K562 (cell line): ENCODE measurements around the gene PLIN5. TPM values are rescaled to one million over a fixed set of nuclear protein-coding genes. Genes with fewer than 3 reads are reported as not detected.

Experiments used
- ATAC-seq: fragments of 200-7000 bp; cut with Tn5 transposase; 3 replicates; pipeline ENCODE4 v1.9.1; 2020; ENCODE audit warnings: moderate library complexity
- BruUV-seq: library from RNA; stranded (reverse); fragments of 400-500 nt; replicated peaks from 2 replicates; lab custom pipeline; 2021; lab: Mats Ljungman, UMichigan
- CTCF ChIA-PET: fragments of 300-600 bp; formaldehyde crosslinking; extraction: SDS; loops from one replicate; lab custom pipeline; 2021; ENCODE audit warnings: low intra/inter-chr PET ratio; lab: Yijun Ruan, JAX
- POLR2A ChIA-PET: fragments of 300-600, 350-650 bp; sonication (Branson Sonifier 250); formaldehyde crosslinking; extraction: SDS; loops from one replicate; lab custom pipeline; 2021; ENCODE audit warnings: antibody characterized with exemption, inconsistent platforms; lab: Yijun Ruan, JAX
- DNase-seq, 4 experiments: peaks; one replicate each; pipeline versions ENCODE4 v3.0.0 to v3.0.0-alpha.2; 2011 to 2018; ENCODE audit warnings: low spot score in 3 of 4, mixed read lengths in 3 of 4; ENCODE audit errors: extremely low read depth in 1 of 4
- FAIRE-seq: peaks from 2 replicates; lab custom pipeline; 2011; peaks lifted over from hg19 to GRCh38; lab: Jason Lieb, UNC
- H2AFZ ChIP-seq: 2 replicates; pipeline ENCODE4 v1.6.0; 2011; ENCODE audit warnings: low read depth, low read length, control low read depth, inconsistent platforms
- H3K27ac ChIP-seq: fragments of 200-600 bp; 3 replicates; pipeline ENCODE4 v1.8.0; 2011; ENCODE audit warnings: low read depth, mild to moderate bottlenecking, control low read depth, inconsistent platforms, low read length, moderate library complexity, mixed read lengths; ENCODE audit errors: extremely low read depth
- H3K27me3 ChIP-seq, 2 experiments: fragments of 300-600 bp in 1 of 2; 2 replicates in 1 of 2; 3 replicates in 1 of 2; pipeline versions ENCODE4 v1.6.0 to v1.8.0; 2011; ENCODE audit warnings: inconsistent platforms in 2 of 2, low read length in 2 of 2, mild to moderate bottlenecking in 1 of 2, mixed read lengths in 1 of 2, moderate library complexity in 1 of 2; ENCODE audit not compliant: control insufficient read depth in 2 of 2, insufficient read depth in 2 of 2
- H3K36me3 ChIP-seq: fragments of 300-600 bp; 3 replicates; pipeline ENCODE4 v1.8.0; 2011; ENCODE audit warnings: mild to moderate bottlenecking, low read length, inconsistent platforms; ENCODE audit not compliant: control insufficient read depth, insufficient read depth
- H3K4me1 ChIP-seq, 2 experiments: fragments of 200-600 bp in 1 of 2; replicated peaks in 1 of 2; 2 replicates in 1 of 2; 3 replicates in 1 of 2; pipeline versions ENCODE4 v1.5.1 to v1.8.0; 2011; ENCODE audit warnings: inconsistent platforms in 2 of 2, low read length in 2 of 2, mild to moderate bottlenecking in 1 of 2, mixed read lengths in 1 of 2, moderate library complexity in 1 of 2; ENCODE audit not compliant: control insufficient read depth in 2 of 2, insufficient read depth in 2 of 2
- H3K4me2 ChIP-seq: 2 replicates; pipeline ENCODE4 v1.6.1; 2011; ENCODE audit warnings: low read length, control low read depth, inconsistent platforms, mixed read lengths; ENCODE audit not compliant: insufficient read depth
- H3K4me3 ChIP-seq: fragments of 200-600 bp; sonication (generic), shearing (Covaris generic); 2 replicates; pipeline ENCODE4 v1.5.1; 2016; ENCODE audit warnings: control low read depth, inconsistent platforms
- H3K79me2 ChIP-seq: fragments of 200-600 bp; 3 replicates; pipeline ENCODE4 v1.8.0; 2011; ENCODE audit warnings: low read length, inconsistent platforms; ENCODE audit not compliant: control insufficient read depth, insufficient read depth
- H3K9ac ChIP-seq, 2 experiments: 2 replicates each; pipeline versions ENCODE4 v1.6.0 to v1.6.1; 2011; ENCODE audit warnings: low read depth in 2 of 2, low read length in 2 of 2, control low read depth in 1 of 2, inconsistent platforms in 1 of 2, mild to moderate bottlenecking in 1 of 2, mixed read lengths in 1 of 2; ENCODE audit not compliant: insufficient read depth in 1 of 2
- H3K9me1 ChIP-seq: one replicate; pipeline ENCODE4 v1.6.0; 2011; ENCODE audit warnings: inconsistent platforms, mild to moderate bottlenecking, low read length, moderate library complexity; ENCODE audit not compliant: control insufficient read depth, insufficient read depth
- H3K9me3 ChIP-seq: replicated peaks from 2 replicates; pipeline ENCODE4 v1.5.1; 2011; ENCODE audit warnings: low read depth, low read length, inconsistent platforms; ENCODE audit not compliant: control insufficient read depth, insufficient read depth
- H4K20me1 ChIP-seq: replicated peaks from 2 replicates; pipeline ENCODE4 v1.6.1; 2011; ENCODE audit warnings: low read length, inconsistent platforms, mixed read lengths; ENCODE audit not compliant: control insufficient read depth, insufficient read depth
- ADNP ChIP-seq: fragments of 200-800 bp; sonication (Bioruptor generic); IDR thresholded peaks from 2 replicates; pipeline ENCODE4 v1.6.1; 2016; ENCODE audit warnings: missing genetic modification characterization, missing compliant biosample characterization
- CBX3 ChIP-seq, 2 experiments: IDR thresholded peaks; 1 replicate in 1 of 2; 2 replicates in 1 of 2; pipeline ENCODE4 v1.6.1; 2012; ENCODE audit warnings: inconsistent platforms in 2 of 2, low read length in 2 of 2, borderline replicate concordance in 1 of 2, control low read depth in 1 of 2
- ERF ChIP-seq: fragments of 450-650 bp; formaldehyde crosslinking; IDR thresholded peaks from 2 replicates; pipeline ENCODE4 v1.4.0; 2020; ENCODE audit warnings: mild to moderate bottlenecking, mixed read lengths
- HDAC2 ChIP-seq: fragments of 450-650 bp; IDR thresholded peaks from 2 replicates; pipeline ENCODE4 v1.6.1; 2016; ENCODE audit warnings: mild to moderate bottlenecking
- HDAC3 ChIP-seq: fragments of 450-650 bp; IDR thresholded peaks from 2 replicates; pipeline ENCODE4 v1.6.1; 2018; ENCODE audit warnings: borderline replicate concordance, mild to moderate bottlenecking, moderate library complexity; ENCODE audit not compliant: partially characterized antibody
- HIVEP1 ChIP-seq: fragments of 250-450 bp; sonication (Bioruptor Pico); IDR thresholded peaks from 2 replicates; pipeline ENCODE4 v1.4.0; 2020; ENCODE audit warnings: mild to moderate bottlenecking
- HMGN3 ChIP-seq: IDR thresholded peaks from 2 replicates; pipeline ENCODE4 v1.6.1; 2011; ENCODE audit warnings: borderline replicate concordance, low read depth, mild to moderate bottlenecking, mixed read lengths, low read length; ENCODE audit not compliant: insufficient read length; ENCODE audit errors: extremely low read depth
- MIER1 ChIP-seq: fragments of 450-650 bp; IDR thresholded peaks from 2 replicates; pipeline ENCODE4 v1.6.1; 2016; ENCODE audit warnings: antibody characterized with exemption, mild to moderate bottlenecking, low read depth
- NR2C2 ChIP-seq, 2 experiments: fragments of 200-800 bp in 1 of 2; sonication (Bioruptor generic) in 1 of 2; sonication (generic) in 1 of 2; formaldehyde crosslinking in 1 of 2; IDR thresholded peaks; 2 replicates each; pipeline versions ENCODE4 v1.6.1 to v1.8.0; 2016 to 2022; ENCODE audit warnings: mild to moderate bottlenecking in 1 of 2, missing compliant biosample characterization in 1 of 2, missing genetic modification characterization in 1 of 2, missing genetic modification reagents in 1 of 2
- POLR2AphosphoS5 ChIP-seq: IDR thresholded peaks from 2 replicates; pipeline ENCODE4 v1.6.1; 2011; ENCODE audit warnings: mild to moderate bottlenecking, low read depth, low read length, moderate library complexity; ENCODE audit not compliant: control insufficient read depth, insufficient read depth
- POLR2G ChIP-seq: fragments of 200-400 bp; formaldehyde crosslinking; IDR thresholded peaks from 2 replicates; pipeline ENCODE4 v1.6.1; 2017; ENCODE audit warnings: low read depth, mild to moderate bottlenecking, antibody characterized with exemption, low read length, moderate library complexity
- RBM34 ChIP-seq: fragments of 200-400 bp; formaldehyde crosslinking; IDR thresholded peaks from 2 replicates; pipeline ENCODE4 v1.6.1; 2018; ENCODE audit warnings: low read length, borderline replicate concordance; ENCODE audit not compliant: insufficient read depth
- SIX5 ChIP-seq, 2 experiments: IDR thresholded peaks; 2 replicates each; pipeline ENCODE4 v1.6.1; 2011; ENCODE audit warnings: low read length in 2 of 2, borderline replicate concordance in 1 of 2, low read depth in 1 of 2, mild to moderate bottlenecking in 1 of 2, moderate library complexity in 1 of 2; ENCODE audit not compliant: insufficient read depth in 1 of 2
- SMARCA5 ChIP-seq: fragments of 450-650 bp; IDR thresholded peaks from 2 replicates; pipeline ENCODE4 v1.6.1; 2016
- ZNF408 ChIP-seq: fragments of 250-450 bp; sonication (Bioruptor Pico); IDR thresholded peaks from 2 replicates; pipeline ENCODE4 v1.4.0; 2020; ENCODE audit warnings: low read depth, mild to moderate bottlenecking, moderate library complexity
- ZNF436 ChIP-seq: fragments of 250-450, 450-650 bp; sonication (Bioruptor Pico); formaldehyde crosslinking; IDR thresholded peaks from 2 replicates; pipeline ENCODE4 v1.7.0; 2020; ENCODE audit warnings: mild to moderate bottlenecking
- ZNF644 ChIP-seq: fragments of 200-800 bp; sonication (Bioruptor generic); IDR thresholded peaks from 2 replicates; pipeline ENCODE4 v1.6.1; 2016; ENCODE audit warnings: low read depth, missing genetic modification characterization, missing compliant biosample characterization
- WGBS: fragments of 100-300 bp; shearing (Covaris generic); methylation state at CpG from one replicate; pipeline ENCODE4 v1.1.6; 2016; ENCODE audit warnings: low coverage, mixed read lengths; ENCODE audit not compliant: insufficient coverage; ENCODE audit errors: missing lambda C conversion rate; 5-methylcytosine and 5-hydroxymethylcytosine counted together
- in situ Hi-C: fragments of 300-500 bp; cut with MboI; formaldehyde crosslinking; loops from 4 replicates; pipeline ENCODE4 v1.15.0; 2018; ENCODE audit warnings: inconsistent platforms, mixed read lengths
- intact Hi-C: fragments of 100-400 bp; cut with micrococcal nuclease; formaldehyde crosslinking; loops from 2 replicates; pipeline ENCODE4 v1.14.2; 2022
- polyA plus RNA-seq, 8 experiments: library from polyadenylated mRNA; depleted of rRNA in 4 of 8; stranded (reverse) in 5 of 8; unstranded in 3 of 8; fragments of >200 nt; fragmentation: Nextera tagmentation in 2 of 8; fragmentation: Illumina TruSeq in 1 of 8; extraction: Ambion mirVana in 2 of 8; extraction: Trizol in 1 of 8; gene quantifications; 2 replicates each; pipeline versions ENCODE4 v1.2.1 to v1.2.3, GENCODE V29; 2011 to 2014; ENCODE audit warnings: inconsistent platforms in 1 of 8, missing spikeins in 1 of 8
- total RNA-seq, 7 experiments: library from RNA; depleted of rRNA in 6 of 7; stranded (reverse); fragments of >200 nt in 6 of 7; fragmentation: Illumina TruSeq in 2 of 7; extraction: Trizol in 2 of 7; gene quantifications; 2 replicates each; pipeline versions ENCODE4 v1.2.1 to v1.2.3, GENCODE V29; 2011 to 2021; ENCODE audit warnings: low replicate concordance in 1 of 7
- TF ChIP-seq, protein P1 (sequence below): fragments of 250-450 bp; sonication (Bioruptor Pico); IDR thresholded peaks from 2 replicates; pipeline ENCODE4 v1.6.1; 2021; ENCODE audit warnings: mild to moderate bottlenecking
- TF ChIP-seq, protein P2 (sequence below): sonication (generic); formaldehyde crosslinking; IDR thresholded peaks from 2 replicates; pipeline ENCODE4 v1.8.0; 2022; ENCODE audit warnings: mild to moderate bottlenecking, missing genetic modification reagents
- TF ChIP-seq, protein P3 (sequence below): sonication (generic); formaldehyde crosslinking; IDR thresholded peaks from 2 replicates; pipeline ENCODE4 v1.9.0; 2022; ENCODE audit warnings: mild to moderate bottlenecking, missing genetic modification reagents

The PLIN5 gene
- total and polyA plus RNA-seq, 9 of the 15 experiments (the other 6 are each of a cell fraction or from before 2014, with no cell fraction given), result 0.04 to 1.3 (median 0.50) TPM

DNA sequence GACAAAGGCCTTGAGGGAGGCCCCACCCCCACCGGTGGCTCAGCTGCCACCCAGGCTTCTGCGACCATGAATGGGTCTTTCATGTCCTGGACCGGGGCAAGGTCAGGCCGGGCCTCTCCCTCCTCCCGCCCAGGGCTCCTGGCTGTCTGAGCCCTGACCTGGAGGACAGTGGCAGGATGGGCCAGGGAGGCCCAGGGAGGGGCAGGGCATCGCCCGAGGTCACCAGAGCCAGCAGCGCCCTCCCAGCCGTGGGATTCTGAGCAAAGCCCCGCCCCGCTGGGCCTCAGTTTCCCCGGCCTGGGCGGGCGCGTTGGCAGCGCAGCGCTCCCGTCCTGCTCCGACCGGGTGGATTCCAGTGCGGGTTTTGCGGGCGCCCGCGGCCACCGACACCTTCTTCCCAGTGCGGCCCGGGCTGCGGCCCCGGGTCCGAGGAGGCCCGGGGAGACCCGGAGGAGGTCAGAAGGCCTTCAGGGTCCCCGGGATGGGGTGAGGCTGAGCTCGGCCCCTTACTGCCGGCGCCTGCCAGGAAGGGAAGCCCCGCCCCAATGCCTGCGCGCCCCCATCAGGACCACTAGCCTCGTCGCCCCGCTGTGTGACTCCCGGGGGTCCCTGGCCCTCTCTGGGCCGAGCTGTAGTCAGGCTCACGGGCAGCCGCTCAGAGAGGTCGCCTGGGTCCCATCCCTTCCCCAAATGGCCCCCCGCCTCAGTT, 49.1 kb upstream of the PLIN5 start:
- ChIA-PET CTCF (no interaction called here), POLR2A (interaction anchor here (0.7 kb wide), 2 partner anchors 16 to 68 kb away, joined by 3 read pairs; no protein-coding TSS in a partner anchor)
- Histone ChIP-seq H3K4me2 (peak overlapping the region; percentile 61), H3K4me3 (peak overlapping the region; percentile 52), H4K20me1 (no peaks in the 10 kb centered on the region; the same call in 1 of the 2 replicates), H3K36me3 (no peaks in the 10 kb centered on the region), H3K27me3 (no peaks in the 10 kb centered on the region), H3K9me1 (no peaks in the 10 kb centered on the region), H2AFZ (peak overlapping the region; percentile 89), H3K9me3 (no peaks in the 10 kb centered on the region), H3K4me1 (peaks cover 8 to 41% of the 10 kb centered on the region in 2 experiments; a peak in 3 of 5 replicates), H3K79me2 (no peaks in the 10 kb centered on the region), H3K9ac (peak overlapping the region; percentile 5 to 84; a peak in 3 of 4 replicates), H3K27ac (no peak overlapping the region)
- FAIRE-seq (peak; percentile 6), DNase-seq (peak; percentile 63 to 76 (median 74)), ATAC-seq (peak; percentile 78)
- in situ Hi-C loops, result no loop called here
- under 1% methylated on average over 26 of the region's 49 CpGs for WGBS
- intact Hi-C loops, result no loop called here
- BruUV-seq, result no TSS peak
- TF ChIP-seq, protein P1, sequence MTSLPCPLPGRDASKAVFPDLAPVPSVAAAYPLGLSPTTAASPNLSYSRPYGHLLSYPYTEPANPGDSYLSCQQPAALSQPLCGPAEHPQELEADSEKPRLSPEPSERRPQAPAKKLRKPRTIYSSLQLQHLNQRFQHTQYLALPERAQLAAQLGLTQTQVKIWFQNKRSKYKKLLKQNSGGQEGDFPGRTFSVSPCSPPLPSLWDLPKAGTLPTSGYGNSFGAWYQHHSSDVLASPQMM (CRISPR knock-in tag), result no peak
- TF ChIP-seq ZNF436 (CRISPR knock-in tag), result no peak
- TF ChIP-seq ZNF408 (CRISPR knock-in tag), result no peak
- TF ChIP-seq CBX3 (IDR thresholded peaks at IDR 0.05; ENCODE audit: borderline replicate concordance in 1 of 2, low read length in 2 of 2), result no peak
- TF ChIP-seq MIER1, result no peak
- peak; percentile 58 for TF ChIP-seq POLR2G
- TF ChIP-seq RBM34, result no peak
- TF ChIP-seq NR2C2 (CRISPR knock-in tag; IDR thresholded peaks at IDR 0.05), result no peak
- TF ChIP-seq NR2C2 (tag; IDR thresholded peaks at IDR 0.05), result no peak
- TF ChIP-seq HMGN3, result peak; percentile 39
- 0 out of 2 replicates have a peak, but pooled peaks have one; percentile 20 for TF ChIP-seq SMARCA5
- TF ChIP-seq HDAC2, result peak; percentile 81
- TF ChIP-seq, protein P2, sequence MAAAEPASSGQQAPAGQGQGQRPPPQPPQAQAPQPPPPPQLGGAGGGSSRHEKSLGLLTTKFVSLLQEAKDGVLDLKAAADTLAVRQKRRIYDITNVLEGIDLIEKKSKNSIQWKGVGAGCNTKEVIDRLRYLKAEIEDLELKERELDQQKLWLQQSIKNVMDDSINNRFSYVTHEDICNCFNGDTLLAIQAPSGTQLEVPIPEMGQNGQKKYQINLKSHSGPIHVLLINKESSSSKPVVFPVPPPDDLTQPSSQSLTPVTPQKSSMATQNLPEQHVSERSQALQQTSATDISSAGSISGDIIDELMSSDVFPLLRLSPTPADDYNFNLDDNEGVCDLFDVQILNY (CRISPR knock-in tag), result no peak
- no peak for TF ChIP-seq HDAC3
- TF ChIP-seq ZNF644, result no peak
- TF ChIP-seq POLR2AphosphoS5, result no peak
- no peak for TF ChIP-seq ERF
- no peak for TF ChIP-seq SIX5 (IDR thresholded peaks at IDR 0.05; ENCODE audit: borderline replicate concordance in 1 of 2, insufficient read depth in 1 of 2, low read depth in 1 of 2, low read length in 2 of 2)
- TF ChIP-seq, protein P3, sequence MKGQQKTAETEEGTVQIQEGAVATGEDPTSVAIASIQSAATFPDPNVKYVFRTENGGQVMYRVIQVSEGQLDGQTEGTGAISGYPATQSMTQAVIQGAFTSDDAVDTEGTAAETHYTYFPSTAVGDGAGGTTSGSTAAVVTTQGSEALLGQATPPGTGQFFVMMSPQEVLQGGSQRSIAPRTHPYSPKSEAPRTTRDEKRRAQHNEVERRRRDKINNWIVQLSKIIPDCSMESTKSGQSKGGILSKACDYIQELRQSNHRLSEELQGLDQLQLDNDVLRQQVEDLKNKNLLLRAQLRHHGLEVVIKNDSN (CRISPR knock-in tag), result no peak
- TF ChIP-seq HIVEP1 (CRISPR knock-in tag), result no peak
- TF ChIP-seq ADNP (tag), result peak; percentile 55; the same call in 1 of the 2 replicates
